Gastrocnemius medialis (tissue), 4 donors: ENCODE data around the gene MT1H. TPM values are rescaled to one million over a fixed set of nuclear protein-coding genes. Genes with fewer than 3 reads are reported as not detected.
"Not testable (repeated sequence)": the region's sequence is repeated elsewhere in the genome, so short reads cannot be mapped to it uniquely, and the experiment has no call there.

Experiments used
- ATAC-seq, 2 donors: fragments of 150-250 bp; one replicate each; pipeline ENCODE4 v1.9.1; 2016
- DNase-seq, 2 donors: peaks; one replicate each; pipeline ENCODE4 v3.0.0-alpha.2; 2019
- H3K27ac ChIP-seq, 4 donors: fragments of 200-600 bp; sonication (generic); 1 replicate in 1 of 4; 2 replicates in 3 of 4; pipeline ENCODE4 v1.5.1; 2016 to 2018; ENCODE audit warnings: mild to moderate bottlenecking in 2 of 4, moderate library complexity in 1 of 4
- H3K27me3 ChIP-seq, 3 donors: fragments of 200-600 bp; sonication (generic) in 2 of 3; 1 replicate in 1 of 3; 2 replicates in 2 of 3; pipeline versions ENCODE4 v1.5.1 to v1.6.0; 2016 to 2019; ENCODE audit warnings: mild to moderate bottlenecking in 1 of 3, moderate library complexity in 1 of 3
- H3K36me3 ChIP-seq, 2 donors: fragments of 200-600 bp; sonication (generic) in 1 of 2; one replicate each; pipeline ENCODE4 v1.5.1; 2017 to 2018
- H3K4me1 ChIP-seq, 2 donors: fragments of 200-600 bp; sonication (generic) in 1 of 2; one replicate each; pipeline ENCODE4 v1.5.1; 2016 to 2017; ENCODE audit warnings: mild to moderate bottlenecking in 2 of 2
- H3K4me3 ChIP-seq, 4 donors: fragments of 200-600 bp; sonication (generic) in 3 of 4; 1 replicate in 1 of 4; 2 replicates in 3 of 4; pipeline ENCODE4 v1.5.1; 2016 to 2019; ENCODE audit warnings: mild to moderate bottlenecking in 2 of 4
- H3K9me3 ChIP-seq, 3 donors: fragments of 200-600 bp; sonication (generic) in 2 of 3; 1 replicate in 1 of 3; 2 replicates in 2 of 3; pipeline ENCODE4 v1.5.1; 2016 to 2019
- POLR2A ChIP-seq, 2 donors: fragments of 450-650 bp; IDR thresholded peaks; one replicate each; pipeline ENCODE4 v1.6.1; 2017; ENCODE audit warnings: antibody characterized with exemption in 2 of 2, mild to moderate bottlenecking in 2 of 2, moderate library complexity in 2 of 2
- in situ Hi-C, 4 donors: fragments of 200-750 bp; cut with MboI; loops; one replicate each; pipeline versions ENCODE4 v1.15.0 to v1.8.0; 2017; ENCODE audit warnings: low sequenced_read_pairs in 4 of 4
- intact Hi-C: fragments of 100-400 bp; cut with DNase I; formaldehyde crosslinking; loops from one replicate; pipeline ENCODE4 v1.15.1; 2023; ENCODE audit warnings: low total_unique reads
- total RNA-seq, 4 donors: library from RNA; depleted of rRNA; stranded (reverse); fragments of >200 nt; gene quantifications; one replicate each; pipeline versions ENCODE4 v1.1.0 to v1.2.3, GENCODE V29; 2016
- TF ChIP-seq, protein P1 (sequence below), 5 experiments: fragments of 450-650 bp in 3 of 5; fragments of 200-600 bp in 2 of 5; sonication (generic) in 2 of 5; IDR thresholded peaks in 4 of 5; conservative IDR thresholded peaks in 1 of 5; 1 replicate in 4 of 5; 2 replicates in 1 of 5; pipeline ENCODE4 v1.5.1; 2016 to 2019; ENCODE audit warnings: antibody characterized with exemption in 5 of 5, mild to moderate bottlenecking in 3 of 5, moderate library complexity in 3 of 5

The MT1H gene
- total RNA-seq, 4 donors from 2014 or later: not detected

- H3K4me3 ChIP-seq: peak overlapping the region in 3 of 4 donors; percentile 42 to 61 (median 55)
These were observed 11.2 kb upstream of the MT1H start for GRCh38 chr16:56658327-56658875.

DNA sequence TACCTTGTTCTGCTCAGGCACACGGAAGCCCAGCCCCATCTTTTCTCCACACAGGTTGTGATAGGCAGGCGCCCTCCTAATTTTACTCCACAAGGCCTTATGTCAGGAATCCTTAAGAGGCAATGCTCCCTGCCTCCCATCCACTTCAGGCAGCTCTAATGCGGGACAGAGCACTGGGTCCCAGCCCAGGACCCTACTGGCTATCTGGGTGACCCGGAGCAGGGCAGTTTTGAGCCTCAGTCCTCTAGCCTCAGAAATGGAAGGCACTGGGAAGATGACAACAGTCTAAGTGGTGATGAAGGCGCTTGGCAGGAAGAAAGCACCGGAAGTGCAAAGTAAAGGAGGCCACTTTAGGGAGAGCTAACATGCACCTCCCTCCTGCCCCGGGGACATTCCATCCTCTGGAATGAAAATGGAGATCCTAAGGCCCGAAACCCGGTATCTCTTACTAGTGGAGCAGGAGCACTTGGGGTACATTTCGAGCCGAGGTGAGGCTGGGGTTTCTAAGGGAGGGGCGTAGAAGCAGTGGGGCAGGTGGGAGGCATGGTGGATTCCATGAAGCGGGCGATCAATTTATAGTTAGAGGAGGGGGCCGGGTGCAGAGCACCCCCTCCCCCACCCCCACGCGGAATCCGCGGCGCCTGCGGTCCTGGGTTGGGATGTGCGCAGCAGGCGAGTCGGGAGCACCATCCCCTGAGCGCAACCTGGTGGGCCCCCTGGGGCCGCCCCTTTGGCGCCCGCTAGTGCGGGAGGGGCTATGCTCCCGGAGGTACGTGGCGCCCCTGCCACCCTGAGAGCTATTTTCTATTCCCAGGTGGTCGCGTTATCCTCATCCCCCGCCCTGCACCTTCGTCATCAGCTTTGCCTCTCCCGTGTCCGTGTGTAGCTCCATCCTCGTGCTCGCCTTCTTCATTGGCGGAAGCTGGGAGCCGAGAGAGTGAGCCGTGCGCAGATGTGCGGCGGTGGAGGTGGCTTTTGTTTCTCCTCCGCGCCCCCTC lies 7.0 kb upstream of the MT1H start:
- DNase-seq (no peak), ATAC-seq (no peak)
- TF ChIP-seq, protein P1, sequence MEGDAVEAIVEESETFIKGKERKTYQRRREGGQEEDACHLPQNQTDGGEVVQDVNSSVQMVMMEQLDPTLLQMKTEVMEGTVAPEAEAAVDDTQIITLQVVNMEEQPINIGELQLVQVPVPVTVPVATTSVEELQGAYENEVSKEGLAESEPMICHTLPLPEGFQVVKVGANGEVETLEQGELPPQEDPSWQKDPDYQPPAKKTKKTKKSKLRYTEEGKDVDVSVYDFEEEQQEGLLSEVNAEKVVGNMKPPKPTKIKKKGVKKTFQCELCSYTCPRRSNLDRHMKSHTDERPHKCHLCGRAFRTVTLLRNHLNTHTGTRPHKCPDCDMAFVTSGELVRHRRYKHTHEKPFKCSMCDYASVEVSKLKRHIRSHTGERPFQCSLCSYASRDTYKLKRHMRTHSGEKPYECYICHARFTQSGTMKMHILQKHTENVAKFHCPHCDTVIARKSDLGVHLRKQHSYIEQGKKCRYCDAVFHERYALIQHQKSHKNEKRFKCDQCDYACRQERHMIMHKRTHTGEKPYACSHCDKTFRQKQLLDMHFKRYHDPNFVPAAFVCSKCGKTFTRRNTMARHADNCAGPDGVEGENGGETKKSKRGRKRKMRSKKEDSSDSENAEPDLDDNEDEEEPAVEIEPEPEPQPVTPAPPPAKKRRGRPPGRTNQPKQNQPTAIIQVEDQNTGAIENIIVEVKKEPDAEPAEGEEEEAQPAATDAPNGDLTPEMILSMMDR (IDR thresholded peaks at IDR 0.05 in 4 of 5, conservative IDR thresholded peaks at IDR 0.05 in 1 of 5): no peak
- no peak for TF ChIP-seq POLR2A (IDR thresholded peaks at IDR 0.05)
- H3K4me3 ChIP-seq: no peak overlapping the region
- H3K27ac ChIP-seq: no peak overlapping the region
- no peaks in the 10 kb centered on the region for H3K36me3 ChIP-seq
- peaks cover 0 to 8% of the 10 kb centered on the region in 2 donors for H3K4me1 ChIP-seq
- H3K27me3 ChIP-seq: peaks cover 16 to 22% (median 20%) of the 10 kb centered on the region in 3 donors
- intact Hi-C loops (no loop called here), in situ Hi-C loops (no loop called here)
- no peaks in the 10 kb centered on the region for H3K9me3 ChIP-seq

More at GRCh38 chr16:56658327-56658875, 11.2 kb upstream of the MT1H start:
- no peaks in the 10 kb centered on the region for H3K36me3 ChIP-seq
- H3K9me3 ChIP-seq: no peaks in the 10 kb centered on the region
- H3K4me1 ChIP-seq: peaks cover 0 to 7% of the 10 kb centered on the region in 2 donors
- in situ Hi-C loops (no loop called here), intact Hi-C loops (no loop called here)
- no peak for ATAC-seq
- TF ChIP-seq, protein P1 (IDR thresholded peaks at IDR 0.05 in 4 of 5, conservative IDR thresholded peaks at IDR 0.05 in 1 of 5): no peak
- no peak for TF ChIP-seq POLR2A (IDR thresholded peaks at IDR 0.05)
- H3K27me3 ChIP-seq: peaks cover 12 to 18% (median 14%) of the 10 kb centered on the region in 3 donors
- peak overlapping the region in 1 of 4 donors; percentile 49 for H3K27ac ChIP-seq
- DNase-seq: no peak

GRCh38 chr16:56664506-56664905 lies 5.1 kb upstream of the MT1H start:
- H3K27ac ChIP-seq: no peak overlapping the region
- peaks cover 0 to 9% of the 10 kb centered on the region in 2 donors for H3K4me1 ChIP-seq
- H3K36me3 ChIP-seq: no peaks in the 10 kb centered on the region
- no peak overlapping the region for H3K4me3 ChIP-seq
- TF ChIP-seq POLR2A (IDR thresholded peaks at IDR 0.05): no peak
- TF ChIP-seq, protein P1 (IDR thresholded peaks at IDR 0.05 in 4 of 5, conservative IDR thresholded peaks at IDR 0.05 in 1 of 5): no peak
- no peak for ATAC-seq
- no peak for DNase-seq
- no peaks in the 10 kb centered on the region for H3K9me3 ChIP-seq
- intact Hi-C loops (no loop called here), in situ Hi-C loops (no loop called here)
- H3K27me3 ChIP-seq: peaks cover 19 to 39% (median 29%) of the 10 kb centered on the region in 3 donors

DNA sequence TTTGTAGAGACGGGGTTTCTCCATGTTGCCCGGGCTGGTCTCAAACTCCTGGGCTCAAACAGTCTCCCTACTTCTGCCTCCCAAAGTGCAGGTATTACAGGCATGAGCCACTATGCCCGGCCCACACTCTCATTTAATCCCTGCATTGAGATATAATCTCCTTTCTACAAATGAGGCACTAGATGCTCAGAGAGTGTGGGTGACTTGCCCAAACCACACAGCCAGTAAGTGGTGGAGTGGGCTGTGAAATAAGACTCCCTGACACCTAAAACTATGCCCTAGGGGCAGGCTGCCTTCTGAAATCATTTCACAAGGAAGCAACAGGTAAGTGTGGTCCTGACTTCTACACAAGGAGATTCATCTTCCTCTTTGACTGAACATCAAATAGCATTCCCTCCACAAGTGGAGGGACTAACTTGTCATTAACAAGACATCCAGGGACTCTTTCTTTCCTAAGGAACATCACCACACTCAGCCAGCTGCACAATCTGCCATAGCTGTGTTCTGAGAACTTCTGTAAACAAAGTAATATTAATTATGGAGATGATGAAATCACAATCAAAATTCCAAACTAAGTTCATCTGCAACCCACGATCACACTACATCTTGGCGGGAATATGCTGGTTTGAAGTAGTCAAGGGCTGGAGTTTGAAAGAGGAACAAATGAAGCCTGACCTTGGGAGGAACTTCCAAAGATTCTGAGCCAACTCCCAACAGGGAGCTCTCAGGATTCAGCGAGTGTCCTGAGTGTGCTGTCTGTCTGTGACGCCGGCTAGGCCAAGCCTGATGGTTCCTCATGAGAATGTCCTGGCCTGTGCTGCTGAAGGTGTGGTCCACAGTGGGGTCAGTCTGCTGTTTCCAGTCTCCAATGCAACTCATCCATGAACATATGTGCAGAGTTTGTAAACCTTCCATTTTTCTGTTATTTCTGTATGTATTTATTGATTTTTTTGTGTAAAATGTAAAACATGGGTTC lies 4.0 kb upstream of the MT1H start:
- ATAC-seq, intact Hi-C loops, H3K36me3 ChIP-seq: not testable (repeated sequence)

More for the DNA sequence above, 4.0 kb upstream of the MT1H start:
- H3K9me3 ChIP-seq, H3K4me1 ChIP-seq, in situ Hi-C loops, H3K4me3 ChIP-seq, DNase-seq, H3K27ac ChIP-seq: not testable (repeated sequence)
- peaks cover 26 to 46% (median 38%) of the 10 kb centered on the region in 3 donors for H3K27me3 ChIP-seq
